Right ventricle myocardium superior (tissue), 1 donor: ENCODE data around the gene EEF1A2. TPM values are rescaled to one million over a fixed set of nuclear protein-coding genes. Genes with fewer than 3 reads are reported as not detected.
"Not testable (repeated sequence)": the region's sequence is repeated elsewhere in the genome, so short reads cannot be mapped to it uniquely, and the experiment has no call there.

ENCODE experiments used
- ATAC-seq: fragments of 200-7000 bp; cut with Tn5 transposase; one replicate; pipeline ENCODE4 v1.9.1; 2020; ENCODE audit warnings: mild to moderate bottlenecking; ENCODE audit not compliant: poor library complexity
- DNase-seq: peaks from one replicate; pipeline ENCODE4 v3.0.0-alpha.2; 2020
- intact Hi-C: fragments of 100-400 bp; cut with DNase I; formaldehyde crosslinking; loops from one replicate; pipeline ENCODE4 v1.11.2; 2022
- total RNA-seq: library from RNA; stranded (reverse); fragmentation: NEBNext Ultra II Directional; extraction: Animal tissue kit (Norgen Biotek cat#: 25700); gene quantifications from one replicate; pipeline ENCODE4 v1.2.1, GENCODE V29; 2021
- donor health status: DM: no; HTN: yes; CAD: no; lungs with severe emphysema.

EEF1A2 gene
- total RNA-seq, 1 donor from 2014 or later, result 1,229 TPM

- ATAC-seq, result no peak
- intact Hi-C loops, result no loop called here
- DNase-seq, result no peak
Measured at GRCh38 chr20:63525185-63525584, 26.3 kb upstream of the EEF1A2 start.

DNA sequence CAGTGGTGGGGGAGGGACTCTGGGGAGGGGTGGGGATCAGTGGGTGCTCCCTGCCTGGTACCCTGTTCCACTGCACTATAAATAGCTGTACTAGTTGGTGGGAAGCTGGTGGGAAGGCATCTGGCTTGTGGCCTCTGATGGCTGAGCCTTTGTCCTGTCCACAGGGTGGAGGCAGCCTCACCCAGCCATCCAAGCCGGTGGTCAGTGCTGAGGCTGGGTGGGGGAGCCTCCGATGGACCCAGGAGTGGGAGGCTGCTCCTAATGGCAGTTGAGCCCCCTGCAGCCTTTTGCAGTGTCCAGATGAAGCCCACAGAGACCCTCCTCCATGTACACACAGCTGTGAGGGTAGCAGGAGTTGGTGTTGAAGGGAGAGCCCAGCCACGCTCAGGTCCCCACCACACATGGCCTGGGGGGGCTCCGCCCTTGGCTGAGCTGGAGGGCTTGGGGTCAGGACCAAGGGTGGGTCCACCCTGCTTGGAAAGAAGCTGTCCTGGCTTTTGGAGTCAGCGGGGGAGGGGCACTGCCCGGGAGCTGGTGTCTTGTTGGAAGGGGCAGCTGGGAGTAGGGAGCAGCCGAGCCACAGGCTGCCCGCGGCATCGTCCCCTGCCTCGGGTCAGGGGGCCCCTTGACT, 24.2 kb upstream of the EEF1A2 start:
- intact Hi-C loops, result no loop called here
- ATAC-seq (no peak), DNase-seq (peak; percentile 42)

- ATAC-seq (no peak), DNase-seq (peak; percentile 39)
- intact Hi-C loops, result no loop called here
Measured at GRCh38 chr20:63522091-63522868, 23.4 kb upstream of the EEF1A2 start.

GRCh38 chr20:63521602-63522001, 22.7 kb upstream of the EEF1A2 start:
- DNase-seq (peak; percentile 55), ATAC-seq (no peak)
- intact Hi-C loops, result no loop called here

GRCh38 chr20:63520934-63521601, 22.2 kb upstream of the EEF1A2 start:
- DNase-seq, result peak; percentile 83
- peak; percentile 59 for ATAC-seq
- intact Hi-C loops, result no loop called here

- ATAC-seq (peak; percentile 94), DNase-seq (peak; percentile 92)
- intact Hi-C loops, result no loop called here
Measured at GRCh38 chr20:63520504-63520933, 21.6 kb upstream of the EEF1A2 start, which contains the start of gene PPDPF. TSS of gene PPDPF (plus strand) at chr20:63520765. CDS start at chr20:63521309, 544 bp downstream.

GRCh38 chr20:63519668-63520503, 21.0 kb upstream of the EEF1A2 start:
- ATAC-seq, result peak; percentile 72
- peak; percentile 80 for DNase-seq
- intact Hi-C loops, result no loop called here

DNA sequence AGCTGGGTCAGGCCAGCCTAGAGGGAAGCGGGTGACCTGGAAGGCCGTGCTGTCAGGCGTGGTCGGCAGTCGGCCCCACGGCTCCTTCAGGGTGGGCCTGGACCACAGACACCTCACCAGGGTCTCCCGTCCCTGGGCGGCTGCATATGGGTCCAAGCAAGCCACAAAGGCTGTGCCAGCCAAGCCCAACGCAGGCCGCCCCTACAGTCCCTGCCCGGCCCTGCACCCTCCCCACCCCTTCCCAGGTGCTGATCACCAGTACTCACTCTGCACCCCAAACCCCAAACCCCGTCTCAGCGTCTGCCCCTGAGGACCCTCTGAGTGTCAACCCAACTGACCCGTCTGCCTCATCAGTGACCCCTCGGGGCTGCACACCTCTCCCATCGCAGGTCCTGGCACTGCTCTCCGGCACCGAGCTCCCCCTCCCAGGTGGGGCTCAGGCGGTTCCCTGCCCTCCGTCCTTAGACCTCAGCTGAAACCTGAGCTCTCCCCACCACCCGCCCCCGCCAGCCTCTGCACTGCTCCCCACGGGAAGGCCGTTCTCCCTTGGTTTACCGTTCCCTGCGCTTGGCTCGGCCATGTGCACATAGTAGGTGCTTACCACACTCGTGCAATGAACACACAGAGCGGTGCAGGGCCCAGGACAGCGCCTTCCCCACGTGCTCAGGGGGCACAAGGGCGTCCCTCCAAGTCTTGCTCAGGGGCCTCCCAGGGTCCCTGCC, 20.2 kb upstream of the EEF1A2 start:
- ATAC-seq (no peak), DNase-seq (peak; percentile 46)
- intact Hi-C loops, result no loop called here

DNA sequence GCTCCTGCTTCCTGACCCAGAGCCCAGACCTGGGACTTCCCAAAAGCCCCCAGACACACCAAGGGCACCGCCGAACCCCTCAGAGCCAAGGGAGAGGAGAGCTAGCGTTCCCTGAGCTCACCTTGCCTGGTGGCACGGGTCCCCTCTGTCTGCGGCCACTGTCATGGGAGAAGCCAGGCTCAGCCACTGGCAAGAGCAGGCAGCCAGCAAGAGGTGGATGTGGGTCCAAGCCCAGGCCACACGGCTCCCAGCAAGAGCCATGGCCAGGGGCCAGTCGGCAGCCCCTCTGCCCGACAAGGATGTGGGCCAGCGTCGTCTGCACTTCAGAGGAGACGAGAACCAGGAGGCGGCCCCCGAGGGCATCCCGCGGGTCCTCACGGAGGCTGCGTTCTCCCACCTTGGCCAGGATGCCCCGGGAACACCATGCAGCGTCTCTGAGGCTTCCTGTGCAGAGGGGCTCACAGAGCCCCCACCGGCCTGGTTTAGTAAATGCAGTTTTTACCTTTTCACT, 19.5 kb upstream of the EEF1A2 start:
- DNase-seq (peak; percentile 42), ATAC-seq (no peak)
- intact Hi-C loops, result no loop called here

DNA sequence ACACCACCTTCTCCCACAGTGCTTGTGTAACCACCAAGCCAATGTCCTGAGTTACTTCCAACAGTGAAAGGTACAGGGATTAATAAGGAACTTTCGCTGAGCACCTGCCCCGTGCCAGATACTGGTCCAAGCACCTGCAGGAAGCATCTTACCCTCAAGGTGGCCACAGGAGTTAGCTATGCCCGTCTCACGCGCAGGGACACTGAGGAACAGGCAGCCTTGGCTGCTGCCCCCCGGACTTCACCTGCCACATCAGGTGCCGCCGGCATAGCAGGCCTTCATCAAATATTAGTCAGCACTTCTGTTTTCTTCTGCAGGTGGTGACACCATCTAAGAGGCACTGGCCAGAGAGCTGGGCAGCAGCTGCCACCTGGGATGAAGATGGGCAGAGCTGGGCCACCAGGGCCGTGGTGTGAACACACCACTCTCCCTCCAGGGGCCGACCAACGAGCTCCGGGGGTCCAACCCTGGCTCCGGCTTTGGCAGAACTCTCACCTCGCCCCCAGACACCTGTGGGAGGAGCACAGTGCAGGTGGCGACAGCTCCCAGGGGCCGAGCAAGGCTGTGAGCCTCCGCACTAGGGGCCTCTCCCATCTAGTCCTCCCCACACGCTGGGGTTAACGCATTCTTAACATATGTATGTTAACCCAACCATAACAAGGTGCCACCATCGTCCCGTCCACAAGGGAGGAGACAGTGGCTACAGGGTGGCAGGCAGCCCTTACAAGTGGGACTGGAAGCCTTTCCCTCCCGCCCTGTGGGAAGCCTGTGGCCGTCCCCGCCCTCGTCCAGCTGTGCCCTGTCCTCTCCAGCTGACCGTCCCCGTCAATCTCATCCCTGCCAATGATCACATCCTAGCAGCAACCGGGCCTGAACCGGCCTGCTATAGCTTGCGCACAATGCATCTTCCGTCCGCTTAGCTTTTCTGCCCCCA, 18.8 kb upstream of the EEF1A2 start:
- DNase-seq (no peak), ATAC-seq (no peak)
- intact Hi-C loops, result no loop called here

DNA sequence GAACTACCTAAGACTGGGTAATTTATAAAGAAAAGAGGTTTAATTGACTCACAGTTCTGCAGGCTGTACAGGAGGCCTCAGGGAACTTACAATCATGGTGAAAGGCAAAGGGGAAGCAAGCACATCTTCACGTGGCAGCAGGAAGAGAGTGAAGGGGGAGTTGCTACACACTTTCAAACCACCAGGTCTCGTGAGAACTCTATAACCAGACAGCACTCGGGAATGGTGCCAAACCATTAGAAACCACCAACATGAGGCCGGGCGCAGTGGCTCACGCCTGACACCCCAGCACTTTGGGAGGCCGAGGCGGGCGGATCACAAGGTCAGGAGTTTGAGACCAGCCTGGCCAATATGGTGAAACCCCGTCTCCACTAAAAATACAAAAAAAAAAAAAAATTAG, 15.6 kb upstream of the EEF1A2 start:
- intact Hi-C loops, ATAC-seq, DNase-seq: not testable (repeated sequence)

DNA sequence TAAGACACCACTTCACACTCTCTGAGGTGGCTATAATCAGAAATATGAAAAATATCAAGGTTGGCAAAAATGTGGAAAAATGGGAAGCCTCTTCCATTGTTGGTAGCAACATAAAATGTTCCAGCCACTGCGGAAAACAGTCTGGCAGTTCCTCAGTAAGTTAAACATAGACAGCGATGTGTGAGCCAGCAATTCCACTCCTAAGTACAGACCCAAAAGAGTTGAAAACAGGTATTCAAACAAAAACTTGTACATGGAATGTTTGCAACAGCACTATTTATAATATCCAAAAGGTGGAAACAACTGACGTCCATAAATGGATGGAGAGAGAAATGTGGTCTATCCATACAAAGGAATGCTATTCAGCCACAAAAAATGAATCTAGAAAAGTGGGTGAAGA, 14.3 kb upstream of the EEF1A2 start:
- ATAC-seq (no peak), DNase-seq (no peak)
- intact Hi-C loops, result no loop called here

- intact Hi-C loops, result no loop called here
- DNase-seq, result no peak
- ATAC-seq, result peak; percentile 73
Measured at GRCh38 chr20:63509088-63509564, 10.2 kb upstream of the EEF1A2 start.

- DNase-seq, result peak; percentile 22
- no peak for ATAC-seq
- intact Hi-C loops, result no loop called here
Measured at GRCh38 chr20:63508072-63508768, 9.3 kb upstream of the EEF1A2 start.

- DNase-seq, result no peak
- intact Hi-C loops, result no loop called here
Measured at GRCh38 chr20:63507083-63507743, 8.3 kb upstream of the EEF1A2 start.

GRCh38 chr20:63505723-63506122, 6.8 kb upstream of the EEF1A2 start:
- ATAC-seq (no peak), DNase-seq (no peak)
- intact Hi-C loops, result no loop called here

More at GRCh38 chr20:63507083-63507743, 8.3 kb upstream of the EEF1A2 start:
- ATAC-seq, result no peak
